PFSK-1 (cell line): Measurements from ENCODE around the gene RPTOR.

Experiments
- FOXP2 ChIP-seq: optimal IDR thresholded peaks from 2 replicates; pipeline ENCODE3; 2011; ENCODE audit warnings: borderline replicate concordance, control low read depth, inconsistent platforms; ENCODE audit not compliant: insufficient read depth; ENCODE audit errors: extremely low read length, extremely low read depth
- POLR2AphosphoS5 ChIP-seq: IDR thresholded peaks from 2 replicates; pipeline ENCODE4 v1.6.1; 2012; ENCODE audit warnings: low read depth, mild to moderate bottlenecking, control low read depth, low read length, moderate library complexity
- REST ChIP-seq, 2 experiments: IDR thresholded peaks; 2 replicates each; pipeline versions ENCODE4 v1.6.1 to v1.8.0; 2011 to 2012; ENCODE audit warnings: low read depth in 2 of 2, low read length in 2 of 2, control low read depth in 1 of 2, inconsistent platforms in 1 of 2, mild to moderate bottlenecking in 1 of 2, moderate library complexity in 1 of 2; ENCODE audit not compliant: insufficient read depth in 1 of 2
- SIN3A ChIP-seq: IDR thresholded peaks from 2 replicates; pipeline ENCODE4 v1.6.1; 2012; ENCODE audit warnings: mild to moderate bottlenecking, low read length, moderate library complexity, borderline replicate concordance; ENCODE audit not compliant: insufficient read depth
- TAF1 ChIP-seq: IDR thresholded peaks from 2 replicates; pipeline ENCODE4 v1.6.1; 2012; ENCODE audit warnings: low read length, control low read depth, borderline replicate concordance; ENCODE audit not compliant: insufficient read depth

RPTOR gene

GRCh38 chr17:80720610-80721577 is 176.3 kb downstream of the RPTOR start:
- TF ChIP-seq SIN3A (0 out of 2 replicates have a peak, but pooled peaks have one; percentile 12), POLR2AphosphoS5 (no peak), FOXP2 (peak; percentile 68)

- TF ChIP-seq TAF1 (no peak), POLR2AphosphoS5 (no peak), FOXP2 (no peak), SIN3A (no peak)
Measured at GRCh38 chr17:80722661-80723060, 178.0 kb downstream of the RPTOR start.

GRCh38 chr17:80724775-80725266 is 180.2 kb downstream of the RPTOR start:
- TF ChIP-seq POLR2AphosphoS5 (no peak), REST (IDR thresholded peaks at IDR 0.05; ENCODE audit: insufficient read depth in 1 of 2, low read depth in 2 of 2, low read length in 2 of 2) (no peak), SIN3A (no peak), TAF1 (no peak), FOXP2 (no peak)

- no peak for TF ChIP-seq SIN3A
- no peak for TF ChIP-seq POLR2AphosphoS5
- TF ChIP-seq TAF1: no peak
- no peak for TF ChIP-seq REST (IDR thresholded peaks at IDR 0.05; ENCODE audit: insufficient read depth in 1 of 2, low read depth in 2 of 2, low read length in 2 of 2)
- no peak for TF ChIP-seq FOXP2
Measured at GRCh38 chr17:80725517-80725916, 180.9 kb downstream of the RPTOR start.

- TF ChIP-seq FOXP2: no peak
- TF ChIP-seq SIN3A: no peak
- TF ChIP-seq POLR2AphosphoS5: no peak
- TF ChIP-seq TAF1: no peak
- TF ChIP-seq REST (IDR thresholded peaks at IDR 0.05; ENCODE audit: insufficient read depth in 1 of 2, low read depth in 2 of 2, low read length in 2 of 2): no peak
Measured at GRCh38 chr17:80726558-80727408, 182.1 kb downstream of the RPTOR start.
